C4-2B (cell line): ENCODE data around the gene RAB6A.
"Not testable (repeated sequence)": the region's sequence is repeated elsewhere in the genome, so short reads cannot be mapped to it uniquely, and the experiment has no call there.

Experiments
- H3K27ac ChIP-seq: fragments of 450-650 bp; 2 replicates; pipeline ENCODE4 v1.5.1; 2017
- CTCF ChIP-seq: fragments of 450-650 bp; conservative IDR thresholded peaks from 2 replicates; pipeline ENCODE4 v1.5.1; 2017; ENCODE audit warnings: mild to moderate bottlenecking
- ZFX ChIP-seq: fragments of 450-650 bp; IDR thresholded peaks from 2 replicates; pipeline ENCODE4 v1.6.1; 2017

RAB6A gene

GRCh38 chr11:73795925-73796632, 35.2 kb upstream of the RAB6A start:
- TF ChIP-seq ZFX (no peak), CTCF (no peak)
- H3K27ac ChIP-seq, result no peak overlapping the region

- no peak overlapping the region for H3K27ac ChIP-seq
- no peak for TF ChIP-seq ZFX
- no peak for TF ChIP-seq CTCF
Observed at GRCh38 chr11:73792584-73792983, 31.7 kb upstream of the RAB6A start.

GRCh38 chr11:73789279-73789670, 28.4 kb upstream of the RAB6A start:
- no peak for TF ChIP-seq ZFX
- peak overlapping the region; percentile 85; the same call in 1 of the 2 replicates for H3K27ac ChIP-seq

DNA sequence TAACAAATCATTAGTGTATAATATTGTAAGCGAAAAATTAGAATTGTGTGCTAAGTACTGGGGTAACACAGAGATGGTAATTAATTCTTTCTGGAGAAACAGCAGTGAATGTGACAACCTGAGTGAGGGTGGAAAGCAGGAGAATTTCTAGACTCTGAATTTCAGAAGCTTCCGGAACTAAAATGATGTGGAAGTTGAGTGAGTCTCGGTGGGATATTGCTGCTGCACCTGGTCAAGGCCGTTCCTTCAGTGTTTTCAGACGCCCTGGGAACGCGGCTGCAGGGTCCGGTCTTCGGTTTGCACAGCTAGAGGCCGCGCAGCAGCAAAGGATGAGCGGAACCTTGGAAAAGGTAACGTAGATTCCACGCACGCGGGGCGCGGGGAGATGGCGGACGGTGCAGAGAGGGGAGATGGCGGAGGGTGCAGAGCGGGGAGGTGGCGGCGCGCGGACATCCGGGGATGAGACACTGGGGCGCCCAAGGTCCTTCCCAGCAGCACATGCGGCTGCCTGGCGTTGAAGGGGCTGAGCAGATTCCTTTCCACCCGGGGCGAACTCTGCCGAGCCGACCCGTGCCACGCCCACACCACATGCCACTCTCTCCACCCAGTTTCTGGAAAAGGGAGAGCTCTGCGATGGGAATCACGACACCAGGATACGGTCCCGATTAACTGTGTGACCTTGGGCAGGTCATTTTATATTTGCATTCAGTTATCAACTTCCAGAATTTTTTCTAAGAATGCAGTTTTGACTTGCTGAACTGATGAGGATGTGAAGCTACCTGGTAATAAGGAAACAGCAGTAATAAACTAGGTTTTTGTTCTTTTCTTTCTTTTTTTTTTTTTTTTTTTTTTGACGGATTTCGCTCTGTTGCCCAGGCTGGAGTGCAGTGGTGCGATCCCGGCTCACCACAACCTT, 27.0 kb upstream of the RAB6A start, which contains the start of gene MRPL48:
TSS of gene MRPL48 (plus strand) at position 232 of the 916 bp plus-strand sequence. CDS start at position 330, 98 bp downstream.
- TF ChIP-seq ZFX, result peak; percentile 67; the same call in 1 of the 2 replicates
- TF ChIP-seq CTCF, result no peak

DNA sequence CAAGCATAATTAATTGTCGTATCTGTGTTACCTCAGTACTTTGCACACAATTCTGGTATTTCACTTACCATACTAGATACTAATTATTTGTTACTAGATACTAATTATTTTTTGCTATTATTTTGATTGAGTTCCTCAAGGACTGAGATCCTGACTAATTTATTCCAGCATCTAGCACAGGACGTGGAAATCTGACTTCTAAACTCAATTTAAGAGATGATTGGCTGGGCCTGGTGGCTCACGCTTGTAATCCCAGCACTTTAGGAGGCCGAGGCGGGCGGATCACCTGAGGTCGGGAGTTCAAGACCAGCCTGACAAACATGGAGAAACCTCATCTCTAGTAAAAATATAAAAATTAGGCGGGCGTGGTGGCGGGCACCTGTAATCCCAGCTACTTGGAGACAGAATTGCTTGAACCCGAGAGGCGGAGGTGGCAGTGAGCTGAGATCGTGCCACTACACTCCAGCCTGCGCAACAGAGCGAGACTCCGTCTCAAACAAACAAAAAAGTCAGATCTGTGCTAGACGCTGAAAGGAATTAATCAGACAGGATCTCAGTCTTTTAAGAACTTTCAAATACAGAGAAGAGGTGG, 26.3 kb upstream of the RAB6A start:
- H3K27ac ChIP-seq, result peak overlapping the region; percentile 85
- no peak for TF ChIP-seq CTCF
- no peak for TF ChIP-seq ZFX

More for the DNA sequence above, 27.0 kb upstream of the RAB6A start, which contains the start of gene MRPL48:
- H3K27ac ChIP-seq, result peak within 1 kb of the TSS; percentile 85

GRCh38 chr11:73785467-73785866, 24.6 kb upstream of the RAB6A start:
- not testable (repeated sequence) for H3K27ac ChIP-seq

DNA sequence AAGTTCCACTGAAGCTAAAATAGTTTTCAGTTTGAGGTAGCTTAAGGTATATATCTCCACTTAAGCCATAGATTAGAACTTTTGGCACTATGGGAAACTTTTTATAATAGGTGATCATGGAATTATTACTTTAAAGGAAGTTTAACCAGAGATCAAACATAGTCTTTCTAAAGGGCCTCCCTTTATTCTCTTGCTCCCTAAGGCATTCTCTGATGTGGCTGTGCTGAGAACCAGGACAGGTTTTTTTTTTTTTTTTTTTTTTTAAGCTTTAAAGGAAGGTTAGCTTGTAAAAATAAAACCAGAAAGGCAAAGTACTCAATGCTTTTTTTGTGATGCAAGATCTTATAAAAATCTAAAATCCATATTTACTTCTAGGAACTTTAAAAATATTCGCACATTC, 23.9 kb upstream of the RAB6A start:
- H3K27ac ChIP-seq, result no peak overlapping the region
- TF ChIP-seq ZFX, result no peak
- TF ChIP-seq CTCF, result no peak

DNA sequence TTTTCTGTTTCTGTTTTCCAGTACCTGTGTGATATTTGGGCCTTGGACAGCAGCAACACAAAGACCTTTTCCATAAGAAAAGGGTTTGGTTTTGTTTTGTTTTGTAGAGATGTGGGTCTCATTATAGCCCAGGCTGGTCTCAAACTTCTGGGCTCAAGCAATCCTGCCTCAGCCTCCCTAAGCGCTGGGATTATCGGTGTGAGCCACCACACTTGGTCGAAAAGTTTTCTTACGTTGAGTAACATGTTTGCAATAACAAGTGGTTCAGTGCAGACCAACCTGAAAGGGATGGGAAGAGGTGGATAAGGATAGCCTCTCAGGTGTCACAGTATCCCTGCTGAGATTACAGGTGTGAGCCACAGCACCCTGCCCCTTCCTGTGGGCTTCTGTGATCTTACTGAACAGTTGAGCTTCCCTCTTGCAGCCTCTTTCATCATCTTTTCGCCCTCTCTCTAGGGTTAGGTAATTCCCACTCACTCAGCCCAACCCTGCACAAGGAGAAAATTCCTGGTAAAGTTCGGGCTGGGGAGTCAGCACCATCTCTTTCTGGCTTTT, 23.3 kb upstream of the RAB6A start:
- TF ChIP-seq CTCF (no peak), ZFX (no peak)
- no peak overlapping the region for H3K27ac ChIP-seq
